A673 (cell line): Measurements from ENCODE around the gene KLRF2. TPM values are rescaled to one million over a fixed set of nuclear protein-coding genes. Genes with fewer than 3 reads are reported as not detected.

ENCODE experiments used
- BruUV-seq: library from RNA; stranded (reverse); fragments of 400-500 nt; replicated peaks from 2 replicates; lab custom pipeline; 2021; lab: Mats Ljungman, UMichigan
- CTCF ChIA-PET: fragments of 300-600 bp; sonication (Branson Sonifier 250); formaldehyde crosslinking; loops from one replicate; lab custom pipeline; 2022; ENCODE audit warnings: antibody characterized with exemption; lab: Charles Lee
- POLR2A ChIA-PET: fragments of 300-600 bp; sonication (Branson Sonifier 250); formaldehyde crosslinking; loops from one replicate; lab custom pipeline; 2022; ENCODE audit warnings: antibody characterized with exemption; ENCODE audit not compliant: low non-redundant PET; lab: Charles Lee
- DNase-seq: peaks from one replicate; pipeline ENCODE4 v3.0.0-alpha.2; 2015; ENCODE audit warnings: low spot score
- H3K27ac ChIP-seq: fragments of 200-600 bp; sonication (generic); 2 replicates; pipeline ENCODE4 v1.5.1; 2016; ENCODE audit warnings: mixed run types, low read depth, mild to moderate bottlenecking, mixed read lengths, antibody characterized with exemption, low read length; ENCODE audit not compliant: poor library complexity, severe bottlenecking
- H3K27me3 ChIP-seq: fragments of 200-600 bp; sonication (generic); replicated peaks from 2 replicates; pipeline ENCODE4 v1.6.1; 2017; ENCODE audit warnings: mixed run types, low read depth, mild to moderate bottlenecking, mixed read lengths, antibody characterized with exemption, low read length; ENCODE audit not compliant: insufficient read depth, poor library complexity
- H3K36me3 ChIP-seq: fragments of 200-600 bp; sonication (generic); 2 replicates; pipeline ENCODE4 v1.6.1; 2016; ENCODE audit warnings: mixed run types, mild to moderate bottlenecking, mixed read lengths, antibody characterized with exemption, low read length; ENCODE audit not compliant: insufficient read depth, poor library complexity, severe bottlenecking
- H3K4me1 ChIP-seq: fragments of 200-600 bp; sonication (generic); 2 replicates; pipeline ENCODE4 v1.6.1; 2017; ENCODE audit warnings: mixed run types, mild to moderate bottlenecking, mixed read lengths, antibody characterized with exemption, low read length; ENCODE audit not compliant: insufficient read depth, poor library complexity, severe bottlenecking
- H3K4me3 ChIP-seq: fragments of 200-600 bp; sonication (generic); 2 replicates; pipeline ENCODE4 v1.5.1; 2016; ENCODE audit warnings: low read depth, mixed run types, mild to moderate bottlenecking, mixed read lengths, low read length; ENCODE audit not compliant: poor library complexity, severe bottlenecking
- H3K9me3 ChIP-seq: fragments of 200-600 bp; sonication (generic); 2 replicates; pipeline ENCODE4 v1.6.1; 2016; ENCODE audit warnings: mixed run types, low read depth, mild to moderate bottlenecking, mixed read lengths, antibody characterized with exemption, low read length; ENCODE audit not compliant: poor library complexity, severe bottlenecking
- CTCF ChIP-seq: fragments of 300-800, 200-600 bp; sonication (generic); conservative IDR thresholded peaks from 2 replicates; pipeline ENCODE4 v1.5.1; 2017; ENCODE audit warnings: low read depth, mild to moderate bottlenecking, antibody characterized with exemption, low read length, moderate library complexity, mixed read lengths
- EZH2 ChIP-seq: fragments of 200-600 bp; sonication (generic); IDR thresholded peaks from 2 replicates; pipeline ENCODE4 v1.6.1; 2017; ENCODE audit warnings: borderline replicate concordance, low read depth, mild to moderate bottlenecking, mixed read lengths, antibody characterized with exemption, low read length; ENCODE audit not compliant: poor library complexity, severe bottlenecking
- intact Hi-C: fragments of 100-400 bp; cut with micrococcal nuclease; formaldehyde crosslinking; loops from one replicate; pipeline ENCODE4 v1.10.0; 2022; ENCODE audit not compliant: unreplicated experiment
- total RNA-seq: library from RNA; stranded (reverse); gene quantifications from 2 replicates; pipeline ENCODE4 v1.2.3, GENCODE V29; 2021

KLRF2 gene
- total RNA-seq, 1 experiment from 2014 or later, result not detected

GRCh38 chr12:9868311-9868801 lies 12.9 kb upstream of the KLRF2 start:
- peak overlapping the region; percentile 74 for H3K27ac ChIP-seq
- CTCF ChIA-PET, result no interaction called here
- no TSS peak for BruUV-seq
- H3K4me1 ChIP-seq, result peaks cover 4% of the 10 kb centered on the region
- intact Hi-C loops, result no loop called here
- H3K9me3 ChIP-seq, result peaks cover 3% of the 10 kb centered on the region
- H3K36me3 ChIP-seq, result peaks cover 3% of the 10 kb centered on the region
- TF ChIP-seq EZH2 (no peak), CTCF (no peak)
- H3K4me3 ChIP-seq, result peak overlapping the region; percentile 53
- DNase-seq, result peak; percentile 59
- no peaks in the 10 kb centered on the region for H3K27me3 ChIP-seq
- POLR2A ChIA-PET, result no interaction called here

- H3K27ac ChIP-seq, result peak overlapping the region; percentile 74
- DNase-seq, result no peak
- ChIA-PET CTCF (no interaction called here), POLR2A (no interaction called here)
- TF ChIP-seq EZH2 (no peak), CTCF (no peak)
- H3K9me3 ChIP-seq, result peaks cover 3% of the 10 kb centered on the region
- H3K36me3 ChIP-seq, result peaks cover 3% of the 10 kb centered on the region
- no peaks in the 10 kb centered on the region for H3K27me3 ChIP-seq
- H3K4me1 ChIP-seq, result peaks cover 4% of the 10 kb centered on the region
- intact Hi-C loops, result no loop called here
- peak overlapping the region; percentile 53 for H3K4me3 ChIP-seq
- BruUV-seq, result no TSS peak
These were observed 12.4 kb upstream of the KLRF2 start for GRCh38 chr12:9868951-9869306.

GRCh38 chr12:9869307-9870161 lies 11.8 kb upstream of the KLRF2 start, which contains the start of gene CLEC2B:
CLEC2B (minus strand) TSS chr12:9869354.
- Histone ChIP-seq H3K27me3 (no peaks in the 10 kb centered on the region), H3K4me3 (peak within 1 kb of the TSS; percentile 53), H3K27ac (peak within 1 kb of the TSS; percentile 74), H3K36me3 (no peaks in the 10 kb centered on the region), H3K9me3 (no peaks in the 10 kb centered on the region), H3K4me1 (peaks cover 4% of the 10 kb centered on the region)
- POLR2A ChIA-PET, result no interaction called here
- DNase-seq, result peak; percentile 74
- intact Hi-C loops, result no loop called here
- BruUV-seq, result no TSS peak
- TF ChIP-seq CTCF, result no peak
- TF ChIP-seq EZH2, result no peak
- CTCF ChIA-PET, result no interaction called here
